Measurements from ENCODE around the gene KIF4A.
"Not testable (repeated sequence)": the region's sequence is repeated elsewhere in the genome, so short reads cannot be mapped to it uniquely, and the experiment has no call there.

KIF4A gene

GRCh38 chrX:70289793-70290770, at the start of gene KIF4A, which contains the start of gene PDZD11:
TSS of gene KIF4A (plus strand) at chrX:70290104. CDS start at chrX:70290459, 355 bp downstream.
TSS of gene PDZD11 (minus strand) at chrX:70289927. CDS start at chrX:70289341, 586 bp downstream.
- no peak for TF ChIP-seq CTCF (IDR thresholded peaks at IDR 0.05; ENCODE audit: low read length, missing control alignments)
- DNase-seq (ENCODE audit: low read depth), result peak; percentile 79
- H3K4me3 ChIP-seq (replicated peaks; ENCODE audit: low read depth, low read length), result peak within 1 kb of the TSS; percentile 79

GRCh38 chrX:70240751-70241150, 49.2 kb upstream of the KIF4A start:
- no peak for DNase-seq (ENCODE audit: low read depth)
- no peak for TF ChIP-seq CTCF (IDR thresholded peaks at IDR 0.05; ENCODE audit: low read length, missing control alignments)
- no peak overlapping the region for H3K4me3 ChIP-seq (replicated peaks; ENCODE audit: low read depth, low read length)

- no peak for TF ChIP-seq CTCF (IDR thresholded peaks at IDR 0.05; ENCODE audit: low read length, missing control alignments)
- no peak for DNase-seq (ENCODE audit: low read depth)
Measured at GRCh38 chrX:70241501-70241900, 48.4 kb upstream of the KIF4A start.

GRCh38 chrX:70243601-70244000, 46.3 kb upstream of the KIF4A start:
- not testable (repeated sequence) for H3K4me3 ChIP-seq (replicated peaks; ENCODE audit: low read depth, low read length); DNase-seq (ENCODE audit: low read depth)

More at GRCh38 chrX:70241501-70241900, 48.4 kb upstream of the KIF4A start:
- no peak overlapping the region for H3K4me3 ChIP-seq (replicated peaks; ENCODE audit: low read depth, low read length)

GRCh38 chrX:70244881-70245280, 45.0 kb upstream of the KIF4A start:
- TF ChIP-seq CTCF (IDR thresholded peaks at IDR 0.05; ENCODE audit: low read length, missing control alignments), result no peak
- DNase-seq (ENCODE audit: low read depth), result no peak
- H3K4me3 ChIP-seq (replicated peaks; ENCODE audit: low read depth, low read length), result no peak overlapping the region

GRCh38 chrX:70247252-70247651, 42.7 kb upstream of the KIF4A start:
- no peak overlapping the region for H3K4me3 ChIP-seq (replicated peaks; ENCODE audit: low read depth, low read length)
- TF ChIP-seq CTCF (IDR thresholded peaks at IDR 0.05; ENCODE audit: low read length, missing control alignments), result no peak
- no peak for DNase-seq (ENCODE audit: low read depth)

GRCh38 chrX:70252491-70252890, 37.4 kb upstream of the KIF4A start:
- TF ChIP-seq CTCF (IDR thresholded peaks at IDR 0.05; ENCODE audit: low read length, missing control alignments), result no peak
- no peak for DNase-seq (ENCODE audit: low read depth)

More at GRCh38 chrX:70252491-70252890, 37.4 kb upstream of the KIF4A start:
- H3K4me3 ChIP-seq (replicated peaks; ENCODE audit: low read depth, low read length), result no peak overlapping the region
